Kasumi-1 (cell line): ENCODE data around the gene REEP3.
"Not testable (repeated sequence)": the region's sequence is repeated elsewhere in the genome, so short reads cannot be mapped to it uniquely, and the experiment has no call there.

Experiments used
- DNase-seq, 2 experiments: peaks; one replicate each; lab custom pipeline; 2025; lab: John Stamatoyannopoulos, UW

Gene REEP3

DNA sequence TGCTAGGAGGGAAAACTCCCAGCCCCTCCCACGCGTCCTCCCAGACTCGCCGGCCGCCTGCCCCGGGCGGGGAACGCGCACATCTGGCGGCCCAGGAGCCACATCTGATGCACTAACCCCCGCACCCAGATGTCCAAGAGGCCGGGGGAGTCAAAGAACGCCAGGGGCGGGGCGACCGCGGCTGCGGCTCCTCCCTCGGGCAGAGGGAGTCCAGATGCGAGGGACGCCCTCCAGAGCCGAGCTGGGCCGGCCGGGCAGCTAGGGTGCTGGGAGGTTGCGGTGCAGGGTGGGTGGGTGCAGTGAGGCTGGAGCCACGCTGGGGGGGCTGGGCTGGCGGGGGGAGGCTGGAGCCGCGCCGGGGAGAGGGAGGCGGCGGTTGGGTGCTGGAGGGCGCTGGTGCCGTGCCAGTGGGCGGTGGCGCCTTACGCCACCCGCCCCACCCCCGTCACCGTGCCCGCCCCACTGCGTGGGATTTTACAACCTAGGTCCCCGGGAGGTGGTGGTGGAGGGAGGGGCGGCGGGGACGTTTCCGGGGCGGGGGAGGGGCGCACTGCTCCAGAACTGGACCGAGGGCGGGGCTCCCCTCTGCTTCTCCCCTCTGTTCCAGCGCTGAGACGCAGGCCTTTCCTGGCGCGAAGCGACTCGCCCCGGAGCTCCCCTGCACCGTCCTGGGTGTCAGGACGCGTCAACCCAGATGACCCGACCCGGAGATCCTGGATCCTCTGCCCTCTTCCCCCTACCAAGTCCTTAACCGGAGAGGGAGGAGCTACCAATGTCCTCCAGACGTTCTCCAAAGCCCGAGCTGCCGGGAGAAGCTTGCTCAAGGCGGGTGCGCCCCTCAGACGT is 109.1 kb downstream of the REEP3 start:
- DNase-seq: peak; percentile 97

DNA sequence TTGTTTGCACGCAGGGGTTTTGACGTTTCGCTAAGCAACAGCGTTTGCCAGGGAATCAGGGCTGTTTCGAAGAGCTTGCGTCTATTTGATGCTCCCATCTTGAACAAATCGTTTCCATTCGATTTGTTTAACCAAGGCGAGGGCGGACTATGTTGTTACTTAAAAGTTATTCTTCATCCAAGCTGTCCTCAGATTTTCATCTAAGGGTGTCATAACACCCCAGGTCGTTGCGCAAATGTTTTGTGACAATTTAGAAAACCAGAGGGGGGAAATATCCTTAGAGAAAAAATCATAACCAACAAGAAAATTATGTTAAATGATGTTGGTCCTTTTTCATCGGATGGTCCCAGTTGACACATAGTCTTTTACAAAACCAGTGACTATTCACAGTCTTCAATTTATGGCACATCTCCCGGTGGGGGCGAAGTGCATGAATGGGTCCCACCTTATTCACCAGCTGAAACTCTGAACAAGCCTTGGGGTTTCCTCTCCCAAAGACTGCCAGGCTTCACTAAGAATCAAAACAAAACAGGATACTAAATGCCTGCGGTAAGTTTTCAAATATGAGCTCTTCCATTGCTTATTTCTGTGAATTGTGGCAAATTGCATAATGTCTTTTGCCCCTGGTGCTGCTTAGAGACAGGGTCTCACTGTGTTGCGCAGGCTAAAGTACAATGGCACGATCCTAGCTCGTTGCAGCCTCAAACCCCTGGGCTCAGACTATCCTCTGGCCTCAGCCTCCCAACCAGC is 109.9 kb downstream of the REEP3 start:
- no peak for DNase-seq

DNA sequence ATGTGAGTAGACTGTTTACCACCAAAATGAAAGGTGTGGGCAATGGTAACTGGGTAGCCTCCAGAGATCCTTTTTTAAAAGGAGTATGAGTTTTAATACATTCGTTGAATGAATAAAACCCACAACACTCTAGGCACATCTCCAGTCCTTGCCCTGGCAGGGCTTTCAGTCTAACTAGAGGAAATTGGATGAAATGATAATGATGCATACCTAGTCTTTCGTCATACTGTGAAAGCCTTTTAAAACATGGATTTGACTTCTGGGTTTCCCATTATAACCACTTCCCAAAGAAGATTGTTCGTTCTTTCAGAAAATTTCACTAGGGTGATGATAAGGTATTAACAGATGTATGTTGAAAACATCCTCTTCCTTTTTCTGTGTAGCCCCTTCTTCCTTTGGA is 110.8 kb downstream of the REEP3 start:
- peak in 1 of 2 experiments; percentile 15 for DNase-seq

DNA sequence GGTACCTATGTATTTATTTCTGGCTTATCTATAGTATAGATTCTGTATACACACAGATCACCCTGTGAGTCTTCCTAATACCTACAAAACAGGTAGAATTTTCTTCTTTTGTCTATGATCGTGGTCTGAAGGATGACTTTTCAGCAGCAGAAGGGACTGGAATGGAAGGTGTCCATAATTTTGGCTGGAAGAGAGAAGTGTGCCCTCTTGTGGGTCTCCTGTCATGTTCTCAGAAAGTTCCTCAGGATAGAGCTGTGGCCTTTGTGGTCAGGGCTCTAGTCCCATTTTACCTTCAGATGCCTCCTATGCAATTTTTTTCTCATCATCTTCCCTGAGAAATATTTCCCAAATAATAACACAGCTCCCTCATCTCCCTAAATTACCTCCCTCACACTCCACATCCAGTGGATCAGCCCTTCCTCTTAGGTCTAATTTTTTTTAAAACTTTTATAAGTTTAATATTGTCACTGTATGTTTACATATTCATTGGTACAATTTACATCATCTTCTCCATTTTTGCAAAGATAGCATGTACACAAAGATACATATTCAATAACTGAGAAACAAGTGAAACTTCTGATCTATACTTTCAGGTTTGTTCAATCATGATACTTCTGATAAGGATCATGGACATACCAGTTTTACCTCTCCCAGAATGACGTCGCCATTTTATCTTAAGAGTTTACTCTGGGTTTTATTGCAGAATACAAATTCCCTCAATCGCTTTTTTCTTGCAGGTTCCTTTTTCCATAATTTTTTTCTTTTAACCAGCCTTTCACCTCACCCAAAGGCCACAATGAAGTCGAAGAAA is 112.7 kb downstream of the REEP3 start:
- DNase-seq: peak; percentile 85 to 86

DNA sequence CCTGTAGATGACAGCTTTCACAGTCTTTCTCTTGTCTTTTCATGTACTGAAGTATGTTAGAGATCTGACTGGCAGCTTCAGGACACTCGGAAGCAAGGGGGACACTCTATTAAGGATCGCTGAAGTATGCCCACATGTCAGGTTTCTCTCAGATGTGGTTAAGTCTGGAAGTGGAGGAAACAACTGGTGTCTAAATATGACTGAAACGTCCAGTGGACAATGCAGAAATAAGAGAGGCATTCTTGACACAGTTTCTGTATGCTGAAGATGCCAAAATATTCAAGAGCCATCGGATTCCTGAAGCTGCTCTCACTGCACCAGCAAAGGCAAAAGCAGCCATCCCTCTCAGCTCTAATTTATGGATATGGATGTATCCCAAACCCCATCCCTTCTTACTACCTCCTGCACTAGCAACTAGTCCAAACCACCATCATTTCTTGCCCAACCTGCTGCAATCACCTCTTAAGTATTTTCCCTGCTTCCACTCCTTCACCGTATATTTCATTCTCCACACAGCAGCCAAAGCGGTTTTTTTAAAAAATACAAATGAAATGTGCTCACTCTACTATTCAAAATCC is 113.4 kb downstream of the REEP3 start:
- DNase-seq: peak; percentile 49 to 57

DNA sequence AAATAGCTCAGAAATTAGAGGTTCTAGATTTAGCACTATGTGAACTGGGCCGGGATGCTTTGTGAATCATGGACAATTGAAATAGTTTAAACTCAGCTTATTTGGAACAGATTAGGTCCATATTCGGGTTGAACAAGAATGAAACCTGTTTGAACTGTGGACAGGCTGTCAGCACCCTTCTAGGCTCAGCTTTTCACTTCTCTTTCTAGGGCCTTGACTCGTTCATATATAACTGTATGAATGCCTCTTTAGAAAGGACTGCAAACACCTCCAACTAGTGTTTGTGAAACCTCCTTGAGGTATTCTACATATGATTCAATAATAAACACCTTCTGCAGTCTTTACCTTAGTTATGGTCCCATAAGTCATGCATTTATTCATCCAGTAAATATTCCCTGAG is 115.6 kb downstream of the REEP3 start:
- DNase-seq: no peak

DNA sequence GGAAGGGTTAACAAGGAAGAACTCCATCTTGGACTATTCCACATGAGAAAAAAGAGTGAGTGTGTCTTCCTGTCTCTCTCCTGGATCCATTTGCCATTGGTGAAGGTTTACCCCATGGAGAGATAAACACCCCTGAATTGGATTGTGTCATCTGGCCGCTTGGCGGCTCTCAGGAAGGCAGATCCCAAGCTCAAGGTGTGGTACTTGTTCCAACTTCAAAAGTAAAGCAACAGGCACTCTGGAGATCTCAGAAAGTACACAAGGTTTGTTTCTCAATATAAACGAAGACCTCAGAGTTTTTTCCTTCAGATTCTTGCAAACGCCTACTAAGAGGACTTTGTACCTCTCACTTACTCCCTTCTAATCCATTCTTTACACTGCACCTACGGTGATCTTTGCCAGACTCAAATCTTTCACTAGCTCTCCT is 116.7 kb downstream of the REEP3 start:
- DNase-seq: no peak

DNA sequence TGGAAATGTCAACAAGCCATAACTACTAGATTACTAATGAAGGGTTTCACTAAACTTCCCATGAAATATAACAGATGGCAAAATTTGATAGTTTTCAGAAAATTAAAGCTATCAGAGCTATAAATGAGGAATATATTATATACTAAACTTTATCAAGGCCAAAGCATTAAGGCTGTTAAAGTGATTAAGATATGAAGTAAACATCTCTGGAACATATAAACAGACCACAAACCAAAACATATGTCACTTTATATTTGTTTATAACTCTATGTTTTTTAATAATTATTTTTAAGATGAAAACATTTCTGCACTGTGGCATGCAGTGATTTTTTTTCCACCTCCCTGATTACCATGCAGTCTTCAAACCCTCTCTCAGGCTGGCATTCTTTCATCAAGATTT is 120.2 kb downstream of the REEP3 start:
- DNase-seq: no peak

DNA sequence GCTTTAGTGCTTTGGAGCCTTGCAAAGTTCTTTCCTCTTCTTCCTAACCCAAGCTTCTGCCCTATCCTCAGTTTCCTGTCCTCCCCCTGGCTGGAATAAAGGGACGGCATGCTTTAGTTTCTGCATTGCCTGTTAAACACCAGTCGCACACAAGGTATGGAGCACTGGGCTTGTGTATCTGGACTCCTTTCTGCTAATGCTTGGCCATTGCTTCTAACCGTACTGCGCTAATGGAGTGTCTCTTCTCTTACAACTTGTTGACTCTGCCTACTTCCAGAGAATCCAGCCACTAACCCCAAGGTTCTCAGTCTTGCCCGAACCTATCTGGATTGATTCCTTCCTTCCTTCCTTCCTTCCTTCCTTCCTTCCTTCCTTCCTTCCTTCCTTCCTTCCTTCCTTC is 120.6 kb downstream of the REEP3 start:
- DNase-seq: no peak

DNA sequence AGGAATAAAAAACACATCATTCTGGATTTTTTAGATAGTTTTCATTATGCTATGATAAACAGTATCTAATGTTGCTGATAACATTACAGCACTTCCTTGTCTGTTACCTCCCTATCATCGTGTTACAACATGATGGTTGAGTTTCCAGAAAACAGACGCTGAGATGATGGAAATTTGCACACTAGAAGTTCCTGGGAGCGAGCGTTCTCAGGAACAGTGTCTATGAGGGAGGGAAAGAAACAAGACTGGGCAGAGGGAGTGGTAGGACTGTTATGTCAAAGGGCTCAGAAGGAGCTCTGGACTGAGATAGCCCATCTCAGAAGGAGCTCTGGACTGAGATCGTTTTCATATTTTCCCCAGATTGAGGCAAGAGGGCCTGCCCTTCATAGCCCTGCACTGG is 121.6 kb downstream of the REEP3 start:
- DNase-seq: no peak

DNA sequence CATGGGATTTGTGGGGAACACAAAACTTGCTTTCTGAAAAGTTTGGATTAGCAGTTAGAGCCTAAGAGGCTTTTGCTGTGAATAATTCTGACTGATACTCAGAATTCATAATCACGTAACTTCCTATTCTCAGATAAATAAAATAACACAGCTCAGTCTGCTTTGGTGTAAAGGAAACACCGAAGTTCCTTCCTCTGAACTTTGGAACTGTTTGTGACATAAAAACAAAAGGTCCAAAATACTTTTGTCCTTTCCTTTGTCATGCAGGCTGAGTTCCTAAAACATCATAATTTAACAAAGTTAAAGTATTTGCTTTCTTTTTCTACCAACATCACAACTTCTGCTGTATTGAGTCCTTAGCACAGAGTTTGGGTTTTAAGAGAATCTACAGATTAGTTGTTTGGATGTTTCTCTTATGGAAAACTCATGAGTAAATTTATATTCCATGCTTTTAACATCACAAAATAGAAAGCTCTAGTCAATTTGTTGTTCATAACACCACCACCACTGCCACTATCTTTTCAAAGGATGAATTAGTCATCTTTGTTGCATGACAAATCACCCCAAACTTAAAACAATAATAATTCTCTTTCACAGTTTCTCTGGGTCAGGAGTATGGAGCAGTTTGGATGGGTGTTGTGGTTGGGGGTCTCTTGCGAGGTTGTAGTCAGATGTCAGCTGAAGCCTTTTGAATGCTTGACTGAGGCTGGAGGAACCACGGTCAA is 123.4 kb downstream of the REEP3 start:
- no peak for DNase-seq

DNA sequence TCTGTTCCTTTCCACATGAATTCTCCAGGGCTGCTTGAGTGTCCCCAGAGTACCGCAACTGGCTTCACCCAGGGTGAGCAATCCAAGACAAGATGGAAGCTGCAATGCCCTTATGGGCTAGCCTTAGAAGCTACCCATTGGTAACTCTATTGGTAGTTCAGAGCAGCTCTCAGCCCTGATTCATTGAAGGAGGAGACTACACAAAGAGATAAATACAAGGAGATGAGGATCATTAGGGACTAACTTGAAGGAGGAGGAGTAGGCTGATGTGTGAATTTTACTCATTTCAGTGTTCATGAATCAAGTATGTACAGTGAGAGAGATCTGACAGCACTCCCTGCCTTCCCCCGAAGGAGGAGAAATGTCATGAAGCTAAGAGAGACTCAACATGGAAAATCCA is 124.0 kb downstream of the REEP3 start:
- no peak for DNase-seq

DNA sequence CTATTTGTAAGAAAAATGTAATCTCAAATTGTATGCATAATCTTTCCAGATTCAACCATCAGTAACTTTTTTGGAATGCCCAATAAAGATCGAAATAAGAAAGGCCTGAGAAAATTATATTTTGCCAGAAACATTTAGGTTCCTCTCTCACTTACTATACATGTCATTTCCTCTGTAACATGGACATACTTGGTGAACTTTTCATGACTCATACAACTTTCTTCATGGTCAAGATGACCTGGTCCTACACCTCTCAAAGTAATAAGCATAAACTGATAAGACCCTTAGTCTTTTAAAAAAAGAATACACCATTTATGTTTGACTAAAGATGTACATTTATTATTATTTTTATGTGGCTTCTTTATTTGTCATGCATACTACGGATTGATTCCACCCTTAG is 125.3 kb downstream of the REEP3 start:
- no peak for DNase-seq

DNA sequence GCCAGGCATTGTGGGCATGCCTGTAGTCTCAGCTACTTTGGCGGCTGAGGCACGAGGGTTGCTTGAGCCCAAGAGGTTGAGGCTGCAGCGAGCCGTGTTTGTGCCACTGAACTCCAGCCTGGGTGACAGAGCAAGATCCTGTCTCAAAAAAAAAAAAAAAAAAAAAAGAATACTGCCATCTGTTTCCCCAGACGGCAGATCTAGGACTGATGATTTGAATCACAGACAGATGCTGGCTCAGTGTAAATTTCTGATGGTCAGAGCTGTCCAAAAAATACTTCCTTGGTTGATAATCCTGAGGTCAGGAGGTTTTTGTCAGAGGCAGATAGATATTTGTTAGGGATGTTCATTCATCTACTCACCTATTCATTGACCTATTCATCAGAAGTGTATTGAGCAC is 130.7 kb downstream of the REEP3 start:
- no peak for DNase-seq

DNA sequence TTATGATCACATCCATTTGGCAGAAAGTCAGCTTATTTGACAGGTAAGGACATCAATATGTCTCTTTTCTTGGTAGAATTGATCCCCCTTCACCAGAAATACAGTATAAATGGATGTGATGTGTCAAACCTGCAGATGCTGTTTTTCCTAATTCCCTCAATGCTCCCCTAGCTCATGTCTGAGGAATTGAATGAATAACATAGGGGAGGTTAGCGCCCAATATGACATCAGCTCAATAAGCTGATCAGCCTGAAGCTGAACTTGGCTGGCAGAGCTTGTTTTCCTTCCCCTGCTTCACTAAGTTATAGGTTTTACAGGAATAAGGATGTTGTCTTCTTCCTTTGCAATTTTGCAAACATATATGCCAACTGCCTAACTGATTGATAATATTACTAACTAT is 132.5 kb downstream of the REEP3 start:
- DNase-seq: no peak

DNA sequence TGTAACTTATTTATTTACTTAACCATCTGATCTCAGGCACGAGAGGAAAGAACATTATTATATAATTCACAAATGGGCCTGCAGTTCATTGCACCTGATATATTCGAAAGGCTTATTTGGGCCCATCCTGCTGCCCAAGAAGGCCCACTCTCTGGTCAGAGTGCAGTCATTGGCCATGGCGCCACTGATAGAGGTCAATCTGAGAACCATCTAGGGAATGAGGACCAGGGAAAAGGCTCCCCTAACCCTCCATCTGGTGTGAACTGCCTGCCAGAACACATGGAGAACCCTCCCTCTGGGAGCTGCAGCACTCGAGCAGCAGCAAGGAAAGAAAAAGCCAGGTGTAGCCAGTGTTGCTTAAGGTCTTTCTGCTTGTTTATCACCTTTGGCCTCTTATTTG is 136.6 kb downstream of the REEP3 start:
- DNase-seq: no peak

DNA sequence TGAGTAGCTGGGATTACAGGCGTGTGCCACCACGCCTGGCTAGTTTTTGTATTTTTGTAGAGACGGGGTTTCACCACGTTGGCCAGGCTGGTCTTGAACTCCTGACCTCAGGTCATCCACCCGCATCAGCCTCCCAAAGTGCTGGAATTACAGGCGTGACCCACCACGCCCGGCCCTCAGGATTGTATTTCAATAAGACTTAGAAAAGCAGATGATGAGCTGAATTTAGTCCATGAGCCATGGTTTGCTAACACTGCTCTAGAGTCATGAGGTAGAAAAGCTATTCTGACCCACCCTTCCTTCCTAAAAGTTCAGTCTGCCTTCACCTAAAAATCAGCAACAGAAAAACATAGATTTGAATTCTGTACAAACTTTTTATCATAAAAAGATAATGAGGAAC is 139.7 kb downstream of the REEP3 start:
- not testable (repeated sequence) for DNase-seq

DNA sequence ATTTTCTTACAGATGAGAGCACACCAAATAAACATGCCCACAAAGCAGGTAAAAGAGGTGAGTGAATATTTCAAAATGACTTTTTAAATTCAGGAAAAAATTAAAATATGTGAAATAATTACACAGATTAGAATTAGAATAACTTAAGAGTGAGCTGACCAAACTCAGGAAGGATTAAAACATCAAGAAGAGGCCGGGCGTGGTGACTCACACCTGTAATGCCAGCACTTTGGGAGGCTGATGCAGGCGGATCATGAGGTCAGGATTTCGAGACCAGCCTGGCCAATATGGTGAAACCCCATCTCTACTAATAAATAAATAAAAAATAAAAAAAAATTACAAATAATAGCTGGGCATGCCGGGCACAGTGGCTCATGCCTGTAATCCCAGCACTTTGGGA is 140.1 kb downstream of the REEP3 start:
- no peak for DNase-seq

DNA sequence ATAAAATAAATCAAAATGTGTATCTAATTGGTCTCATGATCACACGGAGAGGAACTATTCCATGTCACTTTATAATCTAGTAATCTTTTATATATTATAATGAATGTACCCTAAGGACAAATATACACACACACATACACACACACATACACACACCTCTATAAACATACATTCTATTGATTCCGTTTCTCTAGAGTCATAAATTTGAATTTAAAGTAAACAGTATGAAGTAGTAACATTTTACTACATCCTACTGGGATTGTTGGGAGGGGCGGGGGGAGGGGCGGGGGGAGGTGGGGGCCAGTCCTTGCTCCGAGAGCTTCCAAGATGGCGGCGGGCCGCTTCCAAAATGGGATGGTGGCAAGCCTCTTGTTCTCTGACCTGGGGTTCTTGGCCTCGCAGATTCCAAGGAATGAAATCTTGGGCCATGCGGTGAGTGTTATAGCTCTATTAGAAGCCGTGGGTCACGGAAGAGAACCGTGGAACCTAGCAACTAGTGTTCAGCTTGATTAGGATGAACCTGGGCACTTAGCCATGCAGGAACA is 143.2 kb downstream of the REEP3 start:
- DNase-seq: no peak

DNA sequence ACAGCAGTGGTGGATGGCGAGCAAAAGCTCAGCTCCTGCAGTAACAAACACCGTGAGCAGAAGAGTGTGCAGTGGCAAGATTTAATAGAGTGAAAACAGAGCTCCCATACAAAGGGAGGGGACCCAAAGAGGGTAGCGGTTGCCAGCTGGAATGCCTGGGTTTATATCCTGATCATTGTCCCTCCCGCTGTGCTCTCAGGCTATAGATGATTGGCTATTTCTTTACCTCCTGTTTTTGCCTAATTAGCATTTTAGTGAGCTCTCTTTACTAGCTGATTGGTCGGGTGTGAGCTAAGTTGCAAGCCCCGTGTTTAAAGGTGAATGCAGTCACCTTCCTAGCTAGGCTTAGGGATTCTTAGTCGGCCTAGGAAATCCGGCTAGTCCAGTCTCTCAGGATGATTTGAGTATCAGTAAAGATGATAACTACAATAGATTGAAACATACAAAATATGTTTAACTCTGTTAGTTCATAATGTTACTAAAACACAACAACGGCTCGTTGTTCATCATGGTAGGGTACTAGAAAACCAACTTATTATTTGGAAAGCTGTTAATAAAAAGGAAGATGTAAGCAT is 143.9 kb downstream of the REEP3 start:
- not testable (repeated sequence) for DNase-seq

DNA sequence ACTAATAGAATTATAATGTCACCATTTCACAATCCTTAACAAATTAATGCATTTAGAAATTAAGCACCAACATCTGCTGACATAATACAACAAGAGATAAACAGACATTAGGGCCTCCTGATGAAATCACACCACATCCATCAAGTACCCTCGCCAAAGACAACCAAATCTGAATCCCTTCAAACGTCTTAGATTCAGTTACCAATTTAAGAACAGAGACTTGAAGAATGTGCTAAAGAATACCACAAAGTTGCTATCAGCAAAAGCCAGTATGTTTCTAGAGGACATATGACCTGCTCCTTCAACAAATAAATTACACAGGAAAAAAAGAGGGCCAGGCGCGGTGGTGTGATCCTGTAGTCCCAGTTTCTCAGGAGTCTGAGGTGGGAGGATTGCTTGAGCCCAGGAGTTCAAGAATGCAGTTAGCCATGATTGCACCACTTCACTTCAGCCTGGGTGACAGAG is 144.5 kb downstream of the REEP3 start:
- DNase-seq: no peak
